Measurements from ENCODE around the gene NLK.

GRCh38 chr17:28142305-28142704, 99.8 kb downstream of the NLK start:
- TF ChIP-seq ZBTB20 (CRISPR knock-in tag; IDR thresholded peaks at IDR 0.05; ENCODE audit: borderline replicate concordance, low read depth) (no peak), CEBPB (IDR thresholded peaks at IDR 0.05; ENCODE audit: borderline replicate concordance, low read depth, low read length) (no peak), RBM39 (IDR thresholded peaks at IDR 0.05; ENCODE audit: low read depth, low read length, poor library complexity, severe bottlenecking) (no peak), ZNF232 (CRISPR knock-in tag; IDR thresholded peaks at IDR 0.05; ENCODE audit: borderline replicate concordance) (no peak), POLR2A (IDR thresholded peaks at IDR 0.05; ENCODE audit: insufficient read depth in 1 of 2, low read depth in 2 of 2, low read length in 2 of 2) (no peak)
